Measurements from ENCODE around the gene IQCE.

The IQCE gene

DNA sequence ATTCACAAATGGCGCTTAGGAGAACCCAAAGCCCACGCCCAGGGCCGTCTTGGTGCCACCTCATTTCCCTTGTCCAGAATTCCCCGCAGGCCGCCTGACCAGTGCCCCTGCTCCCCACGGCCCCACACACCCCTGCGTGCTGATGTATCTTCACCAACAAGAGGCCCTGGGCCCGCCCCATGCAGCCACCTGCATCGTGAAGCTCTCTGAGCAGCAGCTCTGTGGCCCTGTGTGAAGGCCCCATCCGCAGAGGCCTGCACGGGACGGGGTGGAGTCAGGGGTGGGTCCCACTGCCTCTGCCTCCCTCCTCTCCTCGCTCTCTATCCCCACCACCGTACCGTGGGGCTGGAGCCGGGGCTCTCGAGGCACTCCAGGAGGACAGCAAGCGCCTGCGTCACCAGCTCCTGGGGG is 18.1 kb upstream of the IQCE start:
- TF ChIP-seq, protein P1, sequence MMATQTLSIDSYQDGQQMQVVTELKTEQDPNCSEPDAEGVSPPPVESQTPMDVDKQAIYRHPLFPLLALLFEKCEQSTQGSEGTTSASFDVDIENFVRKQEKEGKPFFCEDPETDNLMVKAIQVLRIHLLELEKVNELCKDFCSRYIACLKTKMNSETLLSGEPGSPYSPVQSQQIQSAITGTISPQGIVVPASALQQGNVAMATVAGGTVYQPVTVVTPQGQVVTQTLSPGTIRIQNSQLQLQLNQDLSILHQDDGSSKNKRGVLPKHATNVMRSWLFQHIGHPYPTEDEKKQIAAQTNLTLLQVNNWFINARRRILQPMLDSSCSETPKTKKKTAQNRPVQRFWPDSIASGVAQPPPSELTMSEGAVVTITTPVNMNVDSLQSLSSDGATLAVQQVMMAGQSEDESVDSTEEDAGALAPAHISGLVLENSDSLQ (IDR thresholded peaks at IDR 0.05), result no peak
- TF ChIP-seq L3MBTL2 (conservative IDR thresholded peaks at IDR 0.05) (no peak), ELF4 (IDR thresholded peaks at IDR 0.05) (no peak), TARDBP (IDR thresholded peaks at IDR 0.05) (no peak), NFRKB (IDR thresholded peaks at IDR 0.05) (no peak), FOXM1 (IDR thresholded peaks at IDR 0.05; ENCODE audit: borderline replicate concordance) (no peak), CTBP1 (IDR thresholded peaks at IDR 0.05; ENCODE audit: borderline replicate concordance) (no peak), SP1 (IDR thresholded peaks at IDR 0.05) (no peak), ZNF384 (IDR thresholded peaks at IDR 0.05) (no peak), HDGF (IDR thresholded peaks at IDR 0.05; ENCODE audit: borderline replicate concordance) (no peak), LEF1 (IDR thresholded peaks at IDR 0.05; ENCODE audit: borderline replicate concordance) (no peak), SUZ12 (IDR thresholded peaks at IDR 0.05) (no peak), FOXA1 (IDR thresholded peaks at IDR 0.05) (no peak), BHLHE40 (IDR thresholded peaks at IDR 0.05; ENCODE audit: borderline replicate concordance) (no peak), FOXK2 (IDR thresholded peaks at IDR 0.05) (no peak)
- DNase-seq (ENCODE audit: extremely low spot score), result no peak
- ChIA-PET POLR2A (no interaction called here), CTCF (no interaction called here)

GRCh38 chr7:2541291-2542010 is 17.3 kb upstream of the IQCE start:
- POLR2A ChIA-PET, result no interaction called here
- DNase-seq (ENCODE audit: extremely low spot score), result no peak
- TF ChIP-seq NFRKB (IDR thresholded peaks at IDR 0.05) (no peak), L3MBTL2 (conservative IDR thresholded peaks at IDR 0.05) (no peak), SUZ12 (IDR thresholded peaks at IDR 0.05) (no peak), CTBP1 (IDR thresholded peaks at IDR 0.05; ENCODE audit: borderline replicate concordance) (no peak), TARDBP (IDR thresholded peaks at IDR 0.05) (no peak), BHLHE40 (IDR thresholded peaks at IDR 0.05; ENCODE audit: borderline replicate concordance) (no peak), ZNF384 (IDR thresholded peaks at IDR 0.05) (no peak), FOXK2 (IDR thresholded peaks at IDR 0.05) (no peak), LEF1 (IDR thresholded peaks at IDR 0.05; ENCODE audit: borderline replicate concordance) (no peak), ARNT (IDR thresholded peaks at IDR 0.05) (no peak), FOXM1 (IDR thresholded peaks at IDR 0.05; ENCODE audit: borderline replicate concordance) (no peak), ELF4 (IDR thresholded peaks at IDR 0.05) (no peak), HDGF (IDR thresholded peaks at IDR 0.05; ENCODE audit: borderline replicate concordance) (no peak)
- TF ChIP-seq, protein P1 (IDR thresholded peaks at IDR 0.05), result no peak
- CTCF ChIA-PET, result no interaction called here

DNA sequence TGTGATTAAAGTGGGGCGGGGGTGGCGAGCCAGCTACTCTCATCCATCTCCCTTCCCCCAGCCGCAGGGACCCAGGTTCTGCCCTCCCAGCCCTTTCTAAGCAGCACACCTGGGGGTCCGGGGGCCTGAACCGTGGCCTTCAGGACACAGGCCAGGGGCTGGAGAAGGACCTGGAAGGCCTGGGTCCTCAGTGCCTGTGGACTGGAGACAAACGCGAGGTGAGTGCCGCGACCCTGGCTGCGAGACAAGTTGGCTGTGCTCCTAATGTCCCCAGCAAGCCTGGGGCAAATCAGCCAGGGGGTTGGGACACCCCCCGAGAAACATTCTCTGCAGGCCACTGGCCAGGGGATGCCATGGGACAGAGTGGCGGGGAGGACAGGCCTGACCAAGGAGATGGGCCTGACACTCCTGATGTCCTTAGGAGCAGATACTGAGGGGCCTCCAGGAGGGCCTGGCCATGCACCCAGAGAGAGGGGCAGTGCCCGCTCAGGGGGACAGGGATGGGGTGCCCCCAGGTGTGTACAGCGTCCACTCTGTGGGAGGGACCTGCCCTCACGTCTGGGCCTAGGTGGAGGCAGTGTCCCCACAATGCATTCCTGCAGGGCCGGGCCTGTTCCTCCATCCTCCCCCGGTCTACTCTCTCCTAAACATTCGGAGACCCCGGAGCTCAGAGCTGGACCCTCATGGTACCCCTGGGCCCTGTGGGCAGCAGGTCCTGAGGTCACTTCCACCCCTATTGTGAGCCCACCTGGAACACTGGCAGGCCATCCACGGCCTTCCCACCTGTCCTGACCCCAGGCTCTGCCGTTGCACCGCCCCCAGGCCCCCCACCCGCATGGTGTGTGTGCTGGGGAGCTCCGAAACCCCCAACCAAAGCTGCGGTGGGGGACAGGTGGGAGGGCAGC is 16.5 kb upstream of the IQCE start:
- POLR2A ChIA-PET, result no interaction called here
- TF ChIP-seq FOXM1 (IDR thresholded peaks at IDR 0.05; ENCODE audit: borderline replicate concordance), result no peak
- TF ChIP-seq FOXA1 (IDR thresholded peaks at IDR 0.05), result no peak
- no peak for TF ChIP-seq ARNT (IDR thresholded peaks at IDR 0.05)
- TF ChIP-seq, protein P1 (IDR thresholded peaks at IDR 0.05), result no peak
- TF ChIP-seq FOXK2 (IDR thresholded peaks at IDR 0.05), result no peak
- TF ChIP-seq BHLHE40 (IDR thresholded peaks at IDR 0.05; ENCODE audit: borderline replicate concordance), result no peak
- TF ChIP-seq SP1 (IDR thresholded peaks at IDR 0.05), result no peak
- TF ChIP-seq LEF1 (IDR thresholded peaks at IDR 0.05; ENCODE audit: borderline replicate concordance), result no peak
- no peak for TF ChIP-seq CTBP1 (IDR thresholded peaks at IDR 0.05; ENCODE audit: borderline replicate concordance)
- TF ChIP-seq ELF4 (IDR thresholded peaks at IDR 0.05), result no peak
- no peak for TF ChIP-seq HDGF (IDR thresholded peaks at IDR 0.05; ENCODE audit: borderline replicate concordance)
- no peak for TF ChIP-seq TARDBP (IDR thresholded peaks at IDR 0.05)
- no peak for TF ChIP-seq ZNF384 (IDR thresholded peaks at IDR 0.05)
- TF ChIP-seq L3MBTL2 (conservative IDR thresholded peaks at IDR 0.05), result no peak
- no peak for TF ChIP-seq SUZ12 (IDR thresholded peaks at IDR 0.05)
- TF ChIP-seq NFRKB (IDR thresholded peaks at IDR 0.05), result no peak
- no peak for DNase-seq (ENCODE audit: extremely low spot score)
- CTCF ChIA-PET, result no interaction called here

DNA sequence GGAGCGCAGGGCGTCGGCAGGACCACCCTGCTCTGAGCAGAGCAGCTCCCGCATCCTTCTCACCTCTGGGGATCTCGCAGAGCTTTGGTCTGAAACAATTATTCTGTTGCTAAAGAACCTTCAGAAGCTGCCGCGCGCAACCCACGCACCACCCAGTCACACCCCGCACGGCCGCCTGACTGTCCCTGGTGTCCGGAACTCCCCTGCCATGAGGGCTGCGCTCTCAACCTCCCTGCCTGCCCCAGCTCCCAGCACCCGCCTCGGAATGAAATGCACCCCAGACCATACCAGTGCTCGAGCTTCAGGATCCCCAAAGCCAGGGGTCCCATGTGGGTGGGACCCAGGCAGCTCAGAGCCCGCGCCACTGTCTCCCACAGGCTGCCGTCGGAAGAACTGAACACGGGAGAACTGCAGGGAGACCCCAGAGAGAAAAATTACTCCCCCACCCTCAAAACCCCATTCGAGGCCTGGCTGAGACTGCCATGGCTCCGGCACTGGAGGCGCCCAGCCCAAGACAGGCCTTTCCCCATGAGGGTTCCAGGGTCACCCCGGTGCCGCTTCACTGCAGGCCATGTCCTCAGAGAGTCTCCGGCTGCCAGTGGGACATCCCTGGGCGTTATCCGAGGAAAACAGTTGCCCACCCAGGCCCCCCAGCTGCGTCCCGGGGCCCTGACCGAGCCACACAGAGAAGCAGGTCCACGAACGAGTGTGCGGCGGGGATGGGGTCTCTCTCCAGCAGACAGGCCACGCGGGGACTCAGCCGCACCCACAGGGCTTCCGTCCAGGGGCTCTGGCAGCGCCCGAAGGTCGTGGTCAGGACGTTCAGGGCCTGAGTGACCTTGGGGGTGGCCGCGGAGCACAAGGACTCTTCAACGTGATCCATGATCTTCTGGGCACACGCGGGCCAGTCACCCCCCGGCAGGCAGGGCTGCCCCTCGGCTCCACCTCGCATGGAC is 15.6 kb upstream of the IQCE start:
- ChIA-PET POLR2A (no interaction called here), CTCF (no interaction called here)
- TF ChIP-seq, protein P1 (IDR thresholded peaks at IDR 0.05), result no peak
- TF ChIP-seq FOXA1 (IDR thresholded peaks at IDR 0.05) (no peak), TARDBP (IDR thresholded peaks at IDR 0.05) (no peak), CTBP1 (IDR thresholded peaks at IDR 0.05; ENCODE audit: borderline replicate concordance) (no peak), BHLHE40 (IDR thresholded peaks at IDR 0.05; ENCODE audit: borderline replicate concordance) (no peak), FOXK2 (IDR thresholded peaks at IDR 0.05) (no peak), LEF1 (IDR thresholded peaks at IDR 0.05; ENCODE audit: borderline replicate concordance) (no peak), NFRKB (IDR thresholded peaks at IDR 0.05) (no peak), FOXM1 (IDR thresholded peaks at IDR 0.05; ENCODE audit: borderline replicate concordance) (no peak), HDGF (IDR thresholded peaks at IDR 0.05; ENCODE audit: borderline replicate concordance) (no peak), SP1 (IDR thresholded peaks at IDR 0.05) (no peak), ELF4 (IDR thresholded peaks at IDR 0.05) (no peak), SUZ12 (IDR thresholded peaks at IDR 0.05) (no peak), L3MBTL2 (conservative IDR thresholded peaks at IDR 0.05) (no peak), ARNT (IDR thresholded peaks at IDR 0.05) (no peak), ZNF384 (IDR thresholded peaks at IDR 0.05) (no peak)
- no peak for DNase-seq (ENCODE audit: extremely low spot score)
